GM12878 (cell line): ENCODE data around the gene C22orf15. TPM values are rescaled to one million over a fixed set of nuclear protein-coding genes. Genes with fewer than 3 reads are reported as not detected.
A peak's percentile ranks its signal among the peaks of the same experiment; 100 is the strongest.

Experiments
- ATAC-seq: fragments of 200-7000 bp; cut with Tn5 transposase; 3 replicates; pipeline ENCODE4 v1.9.1; 2020; ENCODE audit warnings: mild to moderate bottlenecking, moderate library complexity
- BruUV-seq: library from RNA; stranded (reverse); fragments of 400-500 nt; replicated peaks from 2 replicates; lab custom pipeline; 2021; lab: Mats Ljungman, UMichigan
- CTCF ChIA-PET: fragments of 300-600 bp; sonication (Branson Sonifier 250); formaldehyde crosslinking; extraction: SDS; loops from one replicate; lab custom pipeline; 2021; ENCODE audit warnings: inconsistent platforms; lab: Yijun Ruan, JAX
- POLR2A ChIA-PET: fragments of 350-600 bp; formaldehyde crosslinking; extraction: SDS; loops from one replicate; lab custom pipeline; 2021; ENCODE audit warnings: inconsistent platforms; lab: Charles Lee
- RAD21 ChIA-PET: fragments of 300-600 bp; sonication (Branson Sonifier 250); formaldehyde crosslinking; loops from one replicate; lab custom pipeline; 2023; ENCODE audit warnings: antibody characterized with exemption; ENCODE audit not compliant: unreplicated experiment; lab: Charles Lee
- SMC1A ChIA-PET: fragments of 300-600 bp; sonication (Branson Sonifier 250); formaldehyde crosslinking; loops from one replicate; lab custom pipeline; 2023; ENCODE audit not compliant: unreplicated experiment, uncharacterized antibody; lab: Charles Lee
- DNase-seq: peaks from one replicate; pipeline ENCODE4 v3.0.0-alpha.2; 2011; ENCODE audit warnings: low read depth, low spot score
- FAIRE-seq: peaks from 3 replicates; lab custom pipeline; 2011; peaks lifted over from hg19 to GRCh38; lab: Jason Lieb, UNC
- H2AFZ ChIP-seq: 2 replicates; pipeline ENCODE4 v1.6.0; 2011; ENCODE audit warnings: low read depth, low read length, control low read depth; ENCODE audit not compliant: control insufficient read depth
- H3K27ac ChIP-seq: 2 replicates; pipeline ENCODE4 v1.5.1; 2011; ENCODE audit warnings: control low read depth; ENCODE audit not compliant: control insufficient read depth, insufficient read depth
- H3K27me3 ChIP-seq, 2 experiments: replicated peaks in 1 of 2; 2 replicates each; pipeline versions ENCODE4 v1.6.0 to v1.6.1; 2011; ENCODE audit warnings: low read length in 1 of 2; ENCODE audit not compliant: control insufficient read depth in 2 of 2, insufficient read depth in 2 of 2
- H3K36me3 ChIP-seq, 2 experiments: 2 replicates each; pipeline ENCODE4 v1.5.1; 2011; ENCODE audit warnings: low read length in 1 of 2; ENCODE audit not compliant: control insufficient read depth in 2 of 2, insufficient read depth in 2 of 2
- H3K4me1 ChIP-seq: 2 replicates; pipeline ENCODE4 v1.6.1; 2011; ENCODE audit warnings: mild to moderate bottlenecking, low read length, moderate library complexity, mixed read lengths; ENCODE audit not compliant: control insufficient read depth, insufficient read depth
- H3K4me2 ChIP-seq: 2 replicates; pipeline ENCODE4 v1.6.0; 2011; ENCODE audit warnings: control low read depth; ENCODE audit not compliant: control insufficient read depth, insufficient read depth
- H3K4me3 ChIP-seq: fragments of 200-600 bp; sonication (generic); 2 replicates; pipeline ENCODE4 v1.5.1; 2016
- H3K79me2 ChIP-seq: 2 replicates; pipeline ENCODE4 v1.6.0; 2011; ENCODE audit warnings: low read length; ENCODE audit not compliant: control insufficient read depth, insufficient read depth
- H3K9ac ChIP-seq: 2 replicates; pipeline ENCODE4 v1.8.0; 2011; ENCODE audit warnings: low read length, control low read depth, mixed read lengths; ENCODE audit not compliant: control insufficient read depth, insufficient read depth
- H3K9me3 ChIP-seq: replicated peaks from 3 replicates; pipeline ENCODE4 v1.5.1; 2011; ENCODE audit warnings: mild to moderate bottlenecking, low read length; ENCODE audit not compliant: control insufficient read depth, insufficient read depth
- H4K20me1 ChIP-seq: 2 replicates; pipeline ENCODE4 v1.6.0; 2011; ENCODE audit not compliant: control insufficient read depth, insufficient read depth
- BACH1 ChIP-seq: fragments of 450-650 bp; IDR thresholded peaks from 2 replicates; pipeline ENCODE4 v1.6.1; 2017; ENCODE audit warnings: mild to moderate bottlenecking, borderline replicate concordance
- BHLHE40 ChIP-seq, 2 experiments: fragments of 450-650 bp in 1 of 2; IDR thresholded peaks; 2 replicates each; pipeline ENCODE4 v1.6.1; 2011 to 2017; ENCODE audit warnings: low read depth in 2 of 2, borderline replicate concordance in 1 of 2, improper control_type of control experiment in 1 of 2, low read length in 1 of 2, mild to moderate bottlenecking in 1 of 2
- CBFB ChIP-seq: IDR thresholded peaks from 2 replicates; pipeline ENCODE4 v1.6.1; 2016; ENCODE audit warnings: antibody characterized with exemption, low read depth
- DPF2 ChIP-seq: fragments of 450-650 bp; IDR thresholded peaks from 2 replicates; pipeline ENCODE4 v1.6.1; 2017; ENCODE audit warnings: mild to moderate bottlenecking
- GATAD2B ChIP-seq: fragments of 450-650 bp; conservative IDR thresholded peaks from 2 replicates; pipeline ENCODE4 v1.6.1; 2017; ENCODE audit warnings: low read depth, mild to moderate bottlenecking, moderate library complexity
- IKZF1 ChIP-seq: fragments of 450-650 bp; conservative IDR thresholded peaks from 2 replicates; pipeline ENCODE4 v1.6.1; 2017; ENCODE audit warnings: antibody characterized with exemption, mild to moderate bottlenecking
- LARP7 ChIP-seq: fragments of 450-650 bp; IDR thresholded peaks from 2 replicates; pipeline ENCODE4 v1.6.1; 2017; ENCODE audit warnings: mild to moderate bottlenecking
- NKRF ChIP-seq: fragments of 450-650 bp; conservative IDR thresholded peaks from 2 replicates; pipeline ENCODE4 v1.6.1; 2017; ENCODE audit warnings: mild to moderate bottlenecking, moderate library complexity
- NR2C1 ChIP-seq: fragments of 450-650 bp; IDR thresholded peaks from 2 replicates; pipeline ENCODE4 v1.6.1; 2017; ENCODE audit warnings: antibody characterized with exemption, mild to moderate bottlenecking, moderate library complexity
- NR2F1 ChIP-seq: fragments of 450-650 bp; conservative IDR thresholded peaks from 2 replicates; pipeline ENCODE4 v1.6.1; 2017; ENCODE audit warnings: mild to moderate bottlenecking
- RFX5 ChIP-seq: IDR thresholded peaks from 2 replicates; pipeline ENCODE4 v1.6.1; 2011; ENCODE audit warnings: low read depth, low read length, improper control_type of control experiment
- SMC3 ChIP-seq: IDR thresholded peaks from 2 replicates; pipeline ENCODE4 v1.6.1; 2011; ENCODE audit warnings: low read length, improper control_type of control experiment, borderline replicate concordance
- SREBF1 ChIP-seq: IDR thresholded peaks from 2 replicates; pipeline ENCODE4 v1.6.1; 2012; ENCODE audit warnings: mild to moderate bottlenecking, low read length
- WGBS: methylation state at CpG from one replicate; pipeline ENCODE4 v1.1.6; 2016; ENCODE audit warnings: low lambda C conversion rate; ENCODE audit not compliant: insufficient replicate concordance, insufficient coverage; ENCODE audit errors: missing lambda C conversion rate; 5-methylcytosine and 5-hydroxymethylcytosine counted together
- in situ Hi-C: fragments of 300-500 bp; cut with MboI; formaldehyde crosslinking; loops from 9 replicates; pipeline ENCODE4 v1.14.3; 2018; ENCODE audit warnings: mixed read lengths
- intact Hi-C: fragments of 100-400 bp; cut with micrococcal nuclease; formaldehyde crosslinking; loops from one replicate; pipeline ENCODE4 v1.14.2; 2022; ENCODE audit not compliant: unreplicated experiment
- polyA plus RNA-seq, 11 experiments: library from polyadenylated mRNA; depleted of rRNA in 4 of 11; unstranded in 6 of 11; stranded (reverse) in 5 of 11; fragments of >200 nt; fragmentation: Nextera tagmentation in 4 of 11; fragmentation: Illumina TruSeq in 1 of 11; extraction: Ambion mirVana in 4 of 11; extraction: Trizol in 1 of 11; gene quantifications; 1 replicate in 1 of 11; 2 replicates in 10 of 11; pipeline versions ENCODE4 v1.2.1 to v1.2.3, GENCODE V29; 2011 to 2016; ENCODE audit warnings: inconsistent platforms in 2 of 11, missing spikeins in 2 of 11, low read depth in 1 of 11
- total RNA-seq, 4 experiments: library from RNA; depleted of rRNA in 3 of 4; stranded (reverse); fragments of >200 nt in 3 of 4; fragmentation: Illumina TruSeq in 1 of 4; extraction: Trizol in 1 of 4; gene quantifications; 2 replicates each; pipeline versions ENCODE4 v1.2.1 to v1.2.3, GENCODE V29; 2013 to 2021
- TF ChIP-seq, protein P1 (sequence below): fragments of 450-650 bp; IDR thresholded peaks from 2 replicates; pipeline ENCODE4 v1.6.1; 2017; ENCODE audit warnings: mild to moderate bottlenecking, moderate library complexity

C22orf15 gene
- total and polyA plus RNA-seq, 10 of the 15 experiments (the other 5 are each of a cell fraction or from before 2014, with no cell fraction given), result 0.05 to 0.47 (median 0.13) TPM; not detected in 3

GRCh38 chr22:23772649-23773473 lies 10.1 kb downstream of the C22orf15 start, which contains the start of gene MMP11:
MMP11 (plus strand) TSS chr22:23772849; CDS start chr22:23772871, 22 bp downstream.
- DNase-seq (no peak), ATAC-seq (peak; percentile 43), FAIRE-seq (no peak)
- Histone ChIP-seq H3K9me3 (no peaks in the 10 kb centered on the region), H2AFZ (peak within 1 kb of the TSS; percentile 31), H4K20me1 (no peaks in the 10 kb centered on the region), H3K4me1 (peaks cover 12% of the 10 kb centered on the region), H3K9ac (no peak within 1 kb of the TSS), H3K4me3 (peak within 1 kb of the TSS; percentile 58; the same call in 1 of the 2 replicates), H3K79me2 (peaks cover 2% of the 10 kb centered on the region), H3K36me3 (no peaks in the 10 kb centered on the region), H3K27me3 (peaks cover 0 to 2% of the 10 kb centered on the region in 2 experiments; a peak in 2 of 4 replicates), H3K27ac (no peak within 1 kb of the TSS), H3K4me2 (peak within 1 kb of the TSS; percentile 73)
- RAD21 ChIA-PET, result interaction anchor here (0.9 to 4.0 kb wide), 4 partner anchors 13 to 78 kb away, joined by 3 to 24 read pairs (median 4); no protein-coding TSS in a partner anchor
- POLR2A ChIA-PET, result interaction anchor here (1.1 kb wide), 1 partner anchor 73 kb away, joined by 3 read pairs; no protein-coding TSS in a partner anchor
- no TSS peak for BruUV-seq
- in situ Hi-C loops, result no loop called here
- intact Hi-C loops, result no loop called here
- CTCF ChIA-PET, result interaction anchor here (2.4 to 7.5 kb wide), 3 partner anchors 33 to 76 kb away, joined by 8 to 197 read pairs (median 12); no protein-coding TSS in a partner anchor
- WGBS, result 6% methylated on average over 55 of the region's 79 CpGs
- SMC1A ChIA-PET, result interaction anchor here (6.3 kb wide), 1 partner anchor 72 kb away, joined by 40 read pairs; no protein-coding TSS in a partner anchor
- peak; percentile 69; the same call in 1 of the 2 replicates for TF ChIP-seq LARP7
- TF ChIP-seq NR2F1, result 0 out of 2 replicates have a peak, but pooled peaks have one; percentile 5
- 0 out of 2 replicates have a peak, but pooled peaks have one; percentile 26 for TF ChIP-seq DPF2
- TF ChIP-seq SREBF1, result no peak
- no peak for TF ChIP-seq RFX5
- TF ChIP-seq BHLHE40 (IDR thresholded peaks at IDR 0.05; ENCODE audit: borderline replicate concordance in 1 of 2, low read depth in 2 of 2, low read length in 1 of 2), result peak in 1 of 2 experiments; percentile 52; a peak in 1 of 4 replicates
- TF ChIP-seq, protein P1, sequence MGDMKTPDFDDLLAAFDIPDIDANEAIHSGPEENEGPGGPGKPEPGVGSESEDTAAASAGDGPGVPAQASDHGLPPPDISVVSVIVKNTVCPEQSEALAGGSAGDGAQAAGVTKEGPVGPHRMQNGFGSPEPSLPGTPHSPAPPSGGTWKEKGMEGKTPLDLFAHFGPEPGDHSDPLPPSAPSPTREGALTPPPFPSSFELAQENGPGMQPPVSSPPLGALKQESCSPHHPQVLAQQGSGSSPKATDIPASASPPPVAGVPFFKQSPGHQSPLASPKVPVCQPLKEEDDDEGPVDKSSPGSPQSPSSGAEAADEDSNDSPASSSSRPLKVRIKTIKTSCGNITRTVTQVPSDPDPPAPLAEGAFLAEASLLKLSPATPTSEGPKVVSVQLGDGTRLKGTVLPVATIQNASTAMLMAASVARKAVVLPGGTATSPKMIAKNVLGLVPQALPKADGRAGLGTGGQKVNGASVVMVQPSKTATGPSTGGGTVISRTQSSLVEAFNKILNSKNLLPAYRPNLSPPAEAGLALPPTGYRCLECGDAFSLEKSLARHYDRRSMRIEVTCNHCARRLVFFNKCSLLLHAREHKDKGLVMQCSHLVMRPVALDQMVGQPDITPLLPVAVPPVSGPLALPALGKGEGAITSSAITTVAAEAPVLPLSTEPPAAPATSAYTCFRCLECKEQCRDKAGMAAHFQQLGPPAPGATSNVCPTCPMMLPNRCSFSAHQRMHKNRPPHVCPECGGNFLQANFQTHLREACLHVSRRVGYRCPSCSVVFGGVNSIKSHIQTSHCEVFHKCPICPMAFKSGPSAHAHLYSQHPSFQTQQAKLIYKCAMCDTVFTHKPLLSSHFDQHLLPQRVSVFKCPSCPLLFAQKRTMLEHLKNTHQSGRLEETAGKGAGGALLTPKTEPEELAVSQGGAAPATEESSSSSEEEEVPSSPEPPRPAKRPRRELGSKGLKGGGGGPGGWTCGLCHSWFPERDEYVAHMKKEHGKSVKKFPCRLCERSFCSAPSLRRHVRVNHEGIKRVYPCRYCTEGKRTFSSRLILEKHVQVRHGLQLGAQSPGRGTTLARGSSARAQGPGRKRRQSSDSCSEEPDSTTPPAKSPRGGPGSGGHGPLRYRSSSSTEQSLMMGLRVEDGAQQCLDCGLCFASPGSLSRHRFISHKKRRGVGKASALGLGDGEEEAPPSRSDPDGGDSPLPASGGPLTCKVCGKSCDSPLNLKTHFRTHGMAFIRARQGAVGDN, result peak; percentile 33; the same call in 1 of the 2 replicates
- TF ChIP-seq GATAD2B, result peak; percentile 71; the same call in 1 of the 2 replicates
- TF ChIP-seq CBFB, result no peak
- peak; percentile 65; the same call in 1 of the 2 replicates for TF ChIP-seq BACH1
- TF ChIP-seq SMC3, result no peak
- TF ChIP-seq NR2C1, result 0 out of 2 replicates have a peak, but pooled peaks have one; percentile 6
- peak; percentile 57 for TF ChIP-seq IKZF1
- peak; percentile 69; the same call in 1 of the 2 replicates for TF ChIP-seq NKRF
